ENCODE results near the gene THRB. TPM values are rescaled to one million over a fixed set of nuclear protein-coding genes. Genes with fewer than 3 reads are reported as not detected.

The THRB gene
- total RNA-seq, 8 experiments from 2014 or later = 0.42 to 26.4 (median 3.3) TPM

- H3K4me3 ChIP-seq = no peak overlapping the region
- no peaks in the 10 kb centered on the region for H3K4me1 ChIP-seq (replicated peaks in 1 of 2)
- no peak for ATAC-seq (replicated peaks in 6 of 8)
- WGBS, 10 experiments = 0 to 100% (median 57%) methylated on average over 1 to 3 of the region's 3 CpGs
- in situ Hi-C loops (cut with MboI; ENCODE audit: low pct_unique_long_range_greater_than_20kb in 2 of 9, low sequenced_read_pairs in 9 of 9, unreplicated experiment in 9 of 9) = loop anchor here in 2 of 9 experiments (25.0 kb wide), 1 partner anchor 215 kb away; no protein-coding TSS in a partner anchor
- no peak overlapping the region for H3K27ac ChIP-seq
Observed at GRCh38 chr3:24227635-24228034, 267.0 kb downstream of the THRB start.

GRCh38 chr3:24226397-24226796, 268.3 kb downstream of the THRB start:
- no peaks in the 10 kb centered on the region for H3K4me1 ChIP-seq (replicated peaks in 1 of 2)
- H3K4me3 ChIP-seq = no peak overlapping the region
- no peak overlapping the region for H3K27ac ChIP-seq
- in situ Hi-C loops (cut with MboI; ENCODE audit: low pct_unique_long_range_greater_than_20kb in 2 of 9, low sequenced_read_pairs in 9 of 9, unreplicated experiment in 9 of 9) = loop anchor here in 2 of 9 experiments (25.0 kb wide), 1 partner anchor 214 kb away; no protein-coding TSS in a partner anchor
- no peak for ATAC-seq (replicated peaks in 6 of 8)
- 60 to 100% (median 100%) methylated on average over 1 to 2 of the region's 2 CpGs; no CpG with 5 or more reads in 2 of the 10 experiments for WGBS, 10 experiments

GRCh38 chr3:24225385-24225950, 269.2 kb downstream of the THRB start:
- ATAC-seq (replicated peaks in 6 of 8) = no peak
- 58 to 100% (median 70%) methylated on average over 1 to 5 of the region's 5 CpGs for WGBS, 10 experiments
- in situ Hi-C loops (cut with MboI; ENCODE audit: low pct_unique_long_range_greater_than_20kb in 2 of 9, low sequenced_read_pairs in 9 of 9, unreplicated experiment in 9 of 9) = loop anchor here in 2 of 9 experiments (25.0 kb wide), 1 partner anchor 213 kb away; no protein-coding TSS in a partner anchor

GRCh38 chr3:24224666-24225384, 269.8 kb downstream of the THRB start:
- 33 to 96% (median 87%) methylated on average over 1 to 4 of the region's 4 CpGs for WGBS, 10 experiments
- in situ Hi-C loops (cut with MboI; ENCODE audit: low pct_unique_long_range_greater_than_20kb in 2 of 9, low sequenced_read_pairs in 9 of 9, unreplicated experiment in 9 of 9) = loop anchor here in 2 of 9 experiments (25.0 kb wide), 1 partner anchor 213 kb away; no protein-coding TSS in a partner anchor
- ATAC-seq (replicated peaks in 6 of 8) = peak in 3 of 8 experiments; percentile 68 to 80 (median 76)
- H3K27ac ChIP-seq = no peak overlapping the region
- no peaks in the 10 kb centered on the region for H3K4me1 ChIP-seq (replicated peaks in 1 of 2)
- H3K4me3 ChIP-seq = no peak overlapping the region

More at GRCh38 chr3:24225385-24225950, 269.2 kb downstream of the THRB start:
- H3K27ac ChIP-seq = no peak overlapping the region
- no peaks in the 10 kb centered on the region for H3K4me1 ChIP-seq (replicated peaks in 1 of 2)
- H3K4me3 ChIP-seq = no peak overlapping the region

- ATAC-seq (replicated peaks in 6 of 8) = no peak
- H3K27ac ChIP-seq = no peak overlapping the region
- H3K4me1 ChIP-seq (replicated peaks in 1 of 2) = no peaks in the 10 kb centered on the region
- H3K4me3 ChIP-seq = no peak overlapping the region
- 50 to 100% (median 77%) methylated on average over 1 to 4 of the region's 4 CpGs; no CpG with 5 or more reads in 3 of the 10 experiments for WGBS, 10 experiments
- in situ Hi-C loops (cut with MboI; ENCODE audit: low pct_unique_long_range_greater_than_20kb in 2 of 9, low sequenced_read_pairs in 9 of 9, unreplicated experiment in 9 of 9) = no loop called here
Observed at GRCh38 chr3:24222165-24222805, 272.4 kb downstream of the THRB start.

GRCh38 chr3:24220859-24221657, 273.6 kb downstream of the THRB start:
- Histone ChIP-seq H3K4me1 (replicated peaks in 1 of 2) (no peaks in the 10 kb centered on the region), H3K27ac (no peak overlapping the region), H3K4me3 (no peak overlapping the region)
- 43 to 100% (median 67%) methylated on average over 1 to 4 of the region's 4 CpGs; no CpG with 5 or more reads in 1 of the 10 experiments for WGBS, 10 experiments
- peak in 5 of 8 experiments; percentile 33 to 76 (median 66) for ATAC-seq (replicated peaks in 6 of 8)
- in situ Hi-C loops (cut with MboI; ENCODE audit: low pct_unique_long_range_greater_than_20kb in 2 of 9, low sequenced_read_pairs in 9 of 9, unreplicated experiment in 9 of 9) = no loop called here

- WGBS, 10 experiments = 40 to 83% (median 72%) methylated on average over 1 to 2 of the region's 2 CpGs; no CpG with 5 or more reads in 4 of the 10 experiments
- no peak overlapping the region for H3K4me3 ChIP-seq
- in situ Hi-C loops (cut with MboI; ENCODE audit: low pct_unique_long_range_greater_than_20kb in 2 of 9, low sequenced_read_pairs in 9 of 9, unreplicated experiment in 9 of 9) = no loop called here
- H3K27ac ChIP-seq = no peak overlapping the region
- peak in 3 of 8 experiments; percentile 36 to 62 (median 43) for ATAC-seq (replicated peaks in 6 of 8)
- H3K4me1 ChIP-seq (replicated peaks in 1 of 2) = no peaks in the 10 kb centered on the region
Observed at GRCh38 chr3:24215502-24215901, 279.1 kb downstream of the THRB start.

GRCh38 chr3:24211381-24211780, 283.3 kb downstream of the THRB start:
- H3K4me3 ChIP-seq = no peak overlapping the region
- H3K27ac ChIP-seq = no peak overlapping the region
- WGBS, 10 experiments = 64 to 100% (median 80%) methylated on average over 1 to 3 of the region's 3 CpGs; no CpG with 5 or more reads in 3 of the 10 experiments
- in situ Hi-C loops (cut with MboI; ENCODE audit: low pct_unique_long_range_greater_than_20kb in 2 of 9, low sequenced_read_pairs in 9 of 9, unreplicated experiment in 9 of 9) = no loop called here
- ATAC-seq (replicated peaks in 6 of 8) = no peak
- no peaks in the 10 kb centered on the region for H3K4me1 ChIP-seq (replicated peaks in 1 of 2)

- ATAC-seq (replicated peaks in 6 of 8) = no peak
Observed at GRCh38 chr3:24202071-24202470, 292.6 kb downstream of the THRB start.

GRCh38 chr3:24201301-24201700, 293.3 kb downstream of the THRB start:
- in situ Hi-C loops (cut with MboI; ENCODE audit: low pct_unique_long_range_greater_than_20kb in 2 of 9, low sequenced_read_pairs in 9 of 9, unreplicated experiment in 9 of 9) = no loop called here

More at GRCh38 chr3:24202071-24202470, 292.6 kb downstream of the THRB start:
- H3K4me1 ChIP-seq (replicated peaks in 1 of 2) = peaks cover 0 to 2% of the 10 kb centered on the region in 2 donors
- H3K4me3 ChIP-seq = no peak overlapping the region
- WGBS, 10 experiments = 40 to 92% (median 73%) methylated on average over 1 to 2 of the region's 2 CpGs; no CpG with 5 or more reads in 1 of the 10 experiments
- H3K27ac ChIP-seq = no peak overlapping the region
- in situ Hi-C loops (cut with MboI; ENCODE audit: low pct_unique_long_range_greater_than_20kb in 2 of 9, low sequenced_read_pairs in 9 of 9, unreplicated experiment in 9 of 9) = no loop called here

GRCh38 chr3:24199775-24200247, 294.8 kb downstream of the THRB start:
- ATAC-seq (replicated peaks in 6 of 8) = peak; percentile 47 to 98 (median 74)
- in situ Hi-C loops (cut with MboI; ENCODE audit: low pct_unique_long_range_greater_than_20kb in 2 of 9, low sequenced_read_pairs in 9 of 9, unreplicated experiment in 9 of 9) = no loop called here
- Histone ChIP-seq H3K27ac (no peak overlapping the region), H3K4me3 (no peak overlapping the region), H3K4me1 (replicated peaks in 1 of 2) (peaks cover 0 to 2% of the 10 kb centered on the region in 2 donors)
- 0 to 96% (median 75%) methylated on average over 2 to 5 of the region's 5 CpGs for WGBS, 10 experiments

More at GRCh38 chr3:24201301-24201700, 293.3 kb downstream of the THRB start:
- Histone ChIP-seq H3K4me3 (no peak overlapping the region), H3K4me1 (replicated peaks in 1 of 2) (peaks cover 0 to 2% of the 10 kb centered on the region in 2 donors), H3K27ac (no peak overlapping the region)
- 50 to 100% (median 100%) methylated on average over 1 of the region's 1 CpG; no CpG with 5 or more reads in 7 of the 10 experiments for WGBS, 10 experiments
- ATAC-seq (replicated peaks in 6 of 8) = peak in 2 of 8 experiments; percentile 30

- H3K27ac ChIP-seq = no peak overlapping the region
- H3K4me3 ChIP-seq = no peak overlapping the region
- WGBS, 10 experiments = 68 to 100% (median 100%) methylated on average over 1 to 2 of the region's 2 CpGs; no CpG with 5 or more reads in 1 of the 10 experiments
- peaks cover 0 to 2% of the 10 kb centered on the region in 2 donors for H3K4me1 ChIP-seq (replicated peaks in 1 of 2)
- ATAC-seq (replicated peaks in 6 of 8) = peak in 2 of 8 experiments; percentile 14 to 33
- in situ Hi-C loops (cut with MboI; ENCODE audit: low pct_unique_long_range_greater_than_20kb in 2 of 9, low sequenced_read_pairs in 9 of 9, unreplicated experiment in 9 of 9) = no loop called here
Observed at GRCh38 chr3:24199300-24199699, 295.4 kb downstream of the THRB start.
